ENCODE results near the gene L1CAM. TPM values are rescaled to one million over a fixed set of nuclear protein-coding genes. Genes with fewer than 3 reads are reported as not detected.

Gene L1CAM
- total and polyA plus RNA-seq, 2 donors (not counting 1 experiment from before 2014, with no cell fraction given), result 9.4 to 19.9 TPM

DNA sequence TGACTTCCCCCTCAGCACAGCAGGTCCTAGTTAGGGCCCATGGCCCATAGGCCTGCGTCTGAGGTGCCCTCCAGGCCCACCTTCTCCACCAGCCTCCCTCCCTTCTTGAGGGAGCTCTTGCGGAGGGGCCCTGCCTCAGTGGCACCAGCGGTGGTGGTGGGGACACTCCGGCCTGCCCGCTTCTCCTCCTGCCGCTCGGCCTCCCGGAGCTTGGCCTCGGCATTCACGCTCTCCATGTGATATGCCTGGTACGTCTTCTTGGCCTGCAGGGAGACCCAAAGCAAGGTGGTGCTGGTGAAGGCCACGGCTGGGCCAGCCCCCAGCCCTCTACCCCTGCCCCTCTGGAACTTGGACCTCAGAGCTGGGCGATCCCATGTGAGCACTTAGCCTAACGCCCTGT lies 34.6 kb upstream of the L1CAM start:
- no peaks in the 10 kb centered on the region for H3K9me3 Mint-ChIP-seq (ENCODE audit: insufficient read depth)
- Histone ChIP-seq H3K79me2 (ENCODE audit: control insufficient read depth, insufficient read depth, low read length) (peaks cover 48% of the 10 kb centered on the region), H3K4me1 (ENCODE audit: control insufficient read depth in 2 of 2, insufficient read depth in 2 of 2, low read length in 2 of 2) (peaks cover 26 to 40% of the 10 kb centered on the region in 2 donors), H3K27me3 (replicated peaks in 1 of 4; ENCODE audit: control extremely low read depth in 1 of 4, control insufficient read depth in 3 of 4, insufficient read depth in 4 of 4, low read length in 3 of 4) (no peaks in the 10 kb centered on the region), H4K20me1 (ENCODE audit: control insufficient read depth, insufficient read depth, low read length, poor library complexity, severe bottlenecking) (peaks cover 50% of the 10 kb centered on the region), H3K9me3 (ENCODE audit: control extremely low read depth in 1 of 3, control insufficient read depth in 2 of 3, insufficient read depth in 1 of 3, low read length in 2 of 3) (no peaks in the 10 kb centered on the region), H3K9ac (ENCODE audit: low read length) (no peak overlapping the region), H3K27ac (ENCODE audit: low read length in 2 of 2) (no peak overlapping the region), H3K36me3 (replicated peaks in 1 of 2; ENCODE audit: control extremely low read depth in 1 of 2, control insufficient read depth in 1 of 2, extremely low read depth in 1 of 2, insufficient read depth in 2 of 2, low read length in 1 of 2) (peaks cover 0 to 36% of the 10 kb centered on the region in 2 experiments), H2AFZ (ENCODE audit: insufficient read depth, low read depth, low read length, poor library complexity, severe bottlenecking) (no peak overlapping the region), H3K4me3 (ENCODE audit: control extremely low read depth in 1 of 5, extremely low read depth in 1 of 5, insufficient read depth in 1 of 5, low read depth in 2 of 5, low read length in 4 of 5) (no peak overlapping the region), H3K4me2 (replicated peaks; ENCODE audit: low read depth, low read length, poor library complexity, severe bottlenecking) (no peak overlapping the region)
- TF ChIP-seq, protein P1, sequence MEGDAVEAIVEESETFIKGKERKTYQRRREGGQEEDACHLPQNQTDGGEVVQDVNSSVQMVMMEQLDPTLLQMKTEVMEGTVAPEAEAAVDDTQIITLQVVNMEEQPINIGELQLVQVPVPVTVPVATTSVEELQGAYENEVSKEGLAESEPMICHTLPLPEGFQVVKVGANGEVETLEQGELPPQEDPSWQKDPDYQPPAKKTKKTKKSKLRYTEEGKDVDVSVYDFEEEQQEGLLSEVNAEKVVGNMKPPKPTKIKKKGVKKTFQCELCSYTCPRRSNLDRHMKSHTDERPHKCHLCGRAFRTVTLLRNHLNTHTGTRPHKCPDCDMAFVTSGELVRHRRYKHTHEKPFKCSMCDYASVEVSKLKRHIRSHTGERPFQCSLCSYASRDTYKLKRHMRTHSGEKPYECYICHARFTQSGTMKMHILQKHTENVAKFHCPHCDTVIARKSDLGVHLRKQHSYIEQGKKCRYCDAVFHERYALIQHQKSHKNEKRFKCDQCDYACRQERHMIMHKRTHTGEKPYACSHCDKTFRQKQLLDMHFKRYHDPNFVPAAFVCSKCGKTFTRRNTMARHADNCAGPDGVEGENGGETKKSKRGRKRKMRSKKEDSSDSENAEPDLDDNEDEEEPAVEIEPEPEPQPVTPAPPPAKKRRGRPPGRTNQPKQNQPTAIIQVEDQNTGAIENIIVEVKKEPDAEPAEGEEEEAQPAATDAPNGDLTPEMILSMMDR (IDR thresholded peaks at IDR 0.05), result no peak
- no peak for TF ChIP-seq EZH2 (IDR thresholded peaks at IDR 0.05; ENCODE audit: borderline replicate concordance, insufficient read depth, low read depth, low read length, poor library complexity, severe bottlenecking)
- H3K27ac Mint-ChIP-seq, result no peak overlapping the region
- intact Hi-C loops (cut with micrococcal nuclease), result no loop called here
- ChIA-PET POLR2A (interaction anchor here (0.6 to 1.1 kb wide), 2 partner anchors 26 to 207 kb away, joined by 4 read pairs; no protein-coding TSS in a partner anchor), CTCF (interaction anchor here (13.1 kb wide), 1 partner anchor 26 kb away, joined by 325 read pairs; the partner anchor contains the start of gene RENBP)
- WGBS (ENCODE audit: insufficient coverage), result 100% methylated on average over 11 of the region's 14 CpGs
- DNase-seq (no peak), ATAC-seq (ENCODE audit: low read depth) (no peak)
- H3K27me3 Mint-ChIP-seq, result no peaks in the 10 kb centered on the region
- no peak overlapping the region for H3K4me3 Mint-ChIP-seq
- H3K4me1 Mint-ChIP-seq, result peaks cover 31% of the 10 kb centered on the region

DNA sequence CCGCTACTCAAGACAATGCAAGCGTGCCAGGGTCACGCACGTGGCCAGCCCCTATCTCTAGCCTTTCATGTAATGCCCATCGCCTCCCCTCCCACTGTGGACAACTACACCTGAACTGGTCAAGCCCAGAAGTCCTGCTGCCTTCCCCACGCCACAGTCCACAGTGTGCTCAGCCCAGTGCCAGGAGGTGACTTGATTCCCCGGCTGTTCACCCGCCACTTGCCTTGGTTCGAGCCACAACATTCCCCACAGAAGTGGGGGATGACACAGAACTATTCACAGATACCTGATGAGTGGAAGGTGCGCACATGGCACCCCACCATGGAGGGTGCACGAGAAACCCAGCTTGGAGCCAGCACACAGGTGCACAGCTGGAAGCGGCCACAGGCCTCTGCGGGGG lies 33.3 kb upstream of the L1CAM start:
- ATAC-seq (ENCODE audit: low read depth), result no peak
- Mint-ChIP-seq H3K4me1 (peaks cover 20% of the 10 kb centered on the region), H3K9me3 (ENCODE audit: insufficient read depth) (no peaks in the 10 kb centered on the region), H3K4me3 (no peak overlapping the region), H3K27ac (no peak overlapping the region), H3K27me3 (no peaks in the 10 kb centered on the region)
- Histone ChIP-seq H4K20me1 (ENCODE audit: control insufficient read depth, insufficient read depth, low read length, poor library complexity, severe bottlenecking) (peaks cover 52% of the 10 kb centered on the region), H3K27ac (ENCODE audit: low read length in 2 of 2) (no peak overlapping the region), H3K4me1 (ENCODE audit: control insufficient read depth in 2 of 2, insufficient read depth in 2 of 2, low read length in 2 of 2) (peaks cover 13 to 27% of the 10 kb centered on the region in 2 donors), H3K9me3 (ENCODE audit: control extremely low read depth in 1 of 3, control insufficient read depth in 2 of 3, insufficient read depth in 1 of 3, low read length in 2 of 3) (no peaks in the 10 kb centered on the region), H2AFZ (ENCODE audit: insufficient read depth, low read depth, low read length, poor library complexity, severe bottlenecking) (no peak overlapping the region), H3K27me3 (replicated peaks in 1 of 4; ENCODE audit: control extremely low read depth in 1 of 4, control insufficient read depth in 3 of 4, insufficient read depth in 4 of 4, low read length in 3 of 4) (no peaks in the 10 kb centered on the region), H3K4me2 (replicated peaks; ENCODE audit: low read depth, low read length, poor library complexity, severe bottlenecking) (no peak overlapping the region), H3K9ac (ENCODE audit: low read length) (no peak overlapping the region), H3K36me3 (replicated peaks in 1 of 2; ENCODE audit: control extremely low read depth in 1 of 2, control insufficient read depth in 1 of 2, extremely low read depth in 1 of 2, insufficient read depth in 2 of 2, low read length in 1 of 2) (peaks cover 0 to 36% of the 10 kb centered on the region in 2 experiments), H3K79me2 (ENCODE audit: control insufficient read depth, insufficient read depth, low read length) (peaks cover 44% of the 10 kb centered on the region), H3K4me3 (ENCODE audit: control extremely low read depth in 1 of 5, extremely low read depth in 1 of 5, insufficient read depth in 1 of 5, low read depth in 2 of 5, low read length in 4 of 5) (no peak overlapping the region)
- TF ChIP-seq, protein P1 (IDR thresholded peaks at IDR 0.05), result no peak
- TF ChIP-seq EZH2 (IDR thresholded peaks at IDR 0.05; ENCODE audit: borderline replicate concordance, insufficient read depth, low read depth, low read length, poor library complexity, severe bottlenecking), result no peak
- WGBS (ENCODE audit: insufficient coverage), result 94% methylated on average over 3 of the region's 13 CpGs
- DNase-seq, result no peak
- intact Hi-C loops (cut with micrococcal nuclease), result no loop called here
- ChIA-PET CTCF (interaction anchor here (13.1 kb wide), 1 partner anchor 27 kb away, joined by 325 read pairs; the partner anchor contains the start of gene RENBP), POLR2A (interaction anchor here (0.7 kb wide), 1 partner anchor 26 kb away, joined by 3 read pairs; no protein-coding TSS in a partner anchor)
